ENCODE data around the gene ZP1. TPM values are rescaled to one million over a fixed set of nuclear protein-coding genes. Genes with fewer than 3 reads are reported as not detected.

The ZP1 gene
- total and polyA plus RNA-seq, 8 donors = 0.43 to 8.6 (median 2.4) TPM; not detected in 4

DNA sequence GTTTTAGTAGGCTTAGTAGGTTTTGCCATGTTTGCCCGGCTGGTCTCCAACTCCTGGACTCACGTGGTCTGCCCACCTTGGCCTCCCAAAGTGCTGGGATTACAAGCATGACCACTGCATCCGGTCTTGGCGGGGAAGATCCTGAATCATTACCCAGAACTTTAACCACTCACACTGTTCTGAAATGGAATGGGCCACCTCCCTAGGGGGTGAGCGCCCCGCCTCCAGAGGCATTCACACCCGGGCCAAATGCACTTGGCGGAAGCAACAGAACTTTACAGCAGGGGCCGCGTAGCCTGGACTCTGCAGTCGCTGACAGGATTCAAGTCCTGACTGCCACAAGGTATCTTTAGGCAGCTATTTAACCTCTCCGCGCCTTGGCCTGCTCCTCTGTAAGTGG is 20.1 kb upstream of the ZP1 start:
- Histone ChIP-seq H3K4me3 (no peak overlapping the region), H3K36me3 (peaks cover 29 to 67% (median 48%) of the 10 kb centered on the region in 4 donors), H3K9me3 (no peaks in the 10 kb centered on the region), H3K27me3 (no peaks in the 10 kb centered on the region), H3K4me1 (peaks cover 28 to 47% (median 41%) of the 10 kb centered on the region in 4 donors), H3K27ac (no peak overlapping the region)
- DNase-seq = no peak
- no peak for TF ChIP-seq POLR2A (IDR thresholded peaks at IDR 0.05)
- no peak for TF ChIP-seq POLR2AphosphoS5 (IDR thresholded peaks at IDR 0.05)
- no peak for TF ChIP-seq CTCF (IDR thresholded peaks at IDR 0.05)
- TF ChIP-seq EP300 (IDR thresholded peaks at IDR 0.05) = no peak
- WGBS, 5 donors = 68 to 84% (median 74%) methylated on average over 10 to 13 of the region's 13 CpGs
- intact Hi-C loops (cut with DNase I; ENCODE audit: low total_unique reads) = no loop called here

- TF ChIP-seq POLR2AphosphoS5 (IDR thresholded peaks at IDR 0.05) = no peak
- no peak for TF ChIP-seq CTCF (IDR thresholded peaks at IDR 0.05)
- TF ChIP-seq POLR2A (IDR thresholded peaks at IDR 0.05) = no peak
- no peak for TF ChIP-seq EP300 (IDR thresholded peaks at IDR 0.05)
- DNase-seq = no peak
- 89 to 96% (median 93%) methylated on average over 12 of the region's 12 CpGs for WGBS, 5 donors
- Histone ChIP-seq H3K27me3 (peaks cover 0 to 6% (median 0%) of the 10 kb centered on the region in 3 donors), H3K36me3 (peaks cover 29 to 73% (median 51%) of the 10 kb centered on the region in 4 donors), H3K27ac (no peak overlapping the region), H3K4me3 (no peak overlapping the region), H3K9me3 (no peaks in the 10 kb centered on the region), H3K4me1 (peaks cover 31 to 47% (median 38%) of the 10 kb centered on the region in 4 donors)
- intact Hi-C loops (cut with DNase I; ENCODE audit: low total_unique reads) = no loop called here
Measured at GRCh38 chr11:60847896-60848295, 19.4 kb upstream of the ZP1 start.

- H3K9me3 ChIP-seq = no peaks in the 10 kb centered on the region
Measured at GRCh38 chr11:60848714-60849151, 18.6 kb upstream of the ZP1 start.

More at GRCh38 chr11:60848714-60849151, 18.6 kb upstream of the ZP1 start:
- intact Hi-C loops (cut with DNase I; ENCODE audit: low total_unique reads) = no loop called here
- no peak for TF ChIP-seq POLR2A (IDR thresholded peaks at IDR 0.05)
- no peak for TF ChIP-seq EP300 (IDR thresholded peaks at IDR 0.05)
- no peak for TF ChIP-seq CTCF (IDR thresholded peaks at IDR 0.05)
- no peak for TF ChIP-seq POLR2AphosphoS5 (IDR thresholded peaks at IDR 0.05)
- Histone ChIP-seq H3K4me3 (no peak overlapping the region), H3K4me1 (peaks cover 24 to 47% (median 35%) of the 10 kb centered on the region in 4 donors), H3K27ac (no peak overlapping the region), H3K27me3 (peaks cover 0 to 7% (median 0%) of the 10 kb centered on the region in 3 donors), H3K36me3 (peaks cover 29 to 74% (median 54%) of the 10 kb centered on the region in 4 donors)
- DNase-seq = no peak
- WGBS, 5 donors = 78 to 95% (median 82%) methylated on average over 8 to 10 of the region's 10 CpGs

All from stomach (tissue), 9 donors.